K562 (cell line): ENCODE results near the gene CDH18. TPM values are rescaled to one million over a fixed set of nuclear protein-coding genes. Genes with fewer than 3 reads are reported as not detected.

ENCODE experiments used
- ATAC-seq: fragments of 200-7000 bp; cut with Tn5 transposase; 3 replicates; pipeline ENCODE4 v1.9.1; 2020; ENCODE audit warnings: moderate library complexity
- BruUV-seq: library from RNA; stranded (reverse); fragments of 400-500 nt; replicated peaks from 2 replicates; lab custom pipeline; 2021; lab: Mats Ljungman, UMichigan
- CTCF ChIA-PET: fragments of 300-600 bp; formaldehyde crosslinking; extraction: SDS; loops from one replicate; lab custom pipeline; 2021; ENCODE audit warnings: low intra/inter-chr PET ratio; lab: Yijun Ruan, JAX
- POLR2A ChIA-PET: fragments of 300-600, 350-650 bp; sonication (Branson Sonifier 250); formaldehyde crosslinking; extraction: SDS; loops from one replicate; lab custom pipeline; 2021; ENCODE audit warnings: antibody characterized with exemption, inconsistent platforms; lab: Yijun Ruan, JAX
- DNase-seq, 4 experiments: peaks; one replicate each; pipeline versions ENCODE4 v3.0.0 to v3.0.0-alpha.2; 2011 to 2018; ENCODE audit warnings: low spot score in 3 of 4, mixed read lengths in 3 of 4; ENCODE audit errors: extremely low read depth in 1 of 4
- FAIRE-seq: peaks from 2 replicates; lab custom pipeline; 2011; peaks lifted over from hg19 to GRCh38; lab: Jason Lieb, UNC
- H2AFZ ChIP-seq: 2 replicates; pipeline ENCODE4 v1.6.0; 2011; ENCODE audit warnings: low read depth, low read length, control low read depth, inconsistent platforms
- H3K27ac ChIP-seq: fragments of 200-600 bp; 3 replicates; pipeline ENCODE4 v1.8.0; 2011; ENCODE audit warnings: low read depth, mild to moderate bottlenecking, control low read depth, inconsistent platforms, low read length, moderate library complexity, mixed read lengths; ENCODE audit errors: extremely low read depth
- H3K27me3 ChIP-seq, 2 experiments: fragments of 300-600 bp in 1 of 2; 2 replicates in 1 of 2; 3 replicates in 1 of 2; pipeline versions ENCODE4 v1.6.0 to v1.8.0; 2011; ENCODE audit warnings: inconsistent platforms in 2 of 2, low read length in 2 of 2, mild to moderate bottlenecking in 1 of 2, mixed read lengths in 1 of 2, moderate library complexity in 1 of 2; ENCODE audit not compliant: control insufficient read depth in 2 of 2, insufficient read depth in 2 of 2
- H3K36me3 ChIP-seq: fragments of 300-600 bp; 3 replicates; pipeline ENCODE4 v1.8.0; 2011; ENCODE audit warnings: mild to moderate bottlenecking, low read length, inconsistent platforms; ENCODE audit not compliant: control insufficient read depth, insufficient read depth
- H3K4me1 ChIP-seq, 2 experiments: fragments of 200-600 bp in 1 of 2; replicated peaks in 1 of 2; 2 replicates in 1 of 2; 3 replicates in 1 of 2; pipeline versions ENCODE4 v1.5.1 to v1.8.0; 2011; ENCODE audit warnings: inconsistent platforms in 2 of 2, low read length in 2 of 2, mild to moderate bottlenecking in 1 of 2, mixed read lengths in 1 of 2, moderate library complexity in 1 of 2; ENCODE audit not compliant: control insufficient read depth in 2 of 2, insufficient read depth in 2 of 2
- H3K4me2 ChIP-seq: 2 replicates; pipeline ENCODE4 v1.6.1; 2011; ENCODE audit warnings: low read length, control low read depth, inconsistent platforms, mixed read lengths; ENCODE audit not compliant: insufficient read depth
- H3K4me3 ChIP-seq: fragments of 200-600 bp; sonication (generic), shearing (Covaris generic); 2 replicates; pipeline ENCODE4 v1.5.1; 2016; ENCODE audit warnings: control low read depth, inconsistent platforms
- H3K79me2 ChIP-seq: fragments of 200-600 bp; 3 replicates; pipeline ENCODE4 v1.8.0; 2011; ENCODE audit warnings: low read length, inconsistent platforms; ENCODE audit not compliant: control insufficient read depth, insufficient read depth
- H3K9ac ChIP-seq, 2 experiments: 2 replicates each; pipeline versions ENCODE4 v1.6.0 to v1.6.1; 2011; ENCODE audit warnings: low read depth in 2 of 2, low read length in 2 of 2, control low read depth in 1 of 2, inconsistent platforms in 1 of 2, mild to moderate bottlenecking in 1 of 2, mixed read lengths in 1 of 2; ENCODE audit not compliant: insufficient read depth in 1 of 2
- H3K9me1 ChIP-seq: one replicate; pipeline ENCODE4 v1.6.0; 2011; ENCODE audit warnings: inconsistent platforms, mild to moderate bottlenecking, low read length, moderate library complexity; ENCODE audit not compliant: control insufficient read depth, insufficient read depth
- H3K9me3 ChIP-seq: replicated peaks from 2 replicates; pipeline ENCODE4 v1.5.1; 2011; ENCODE audit warnings: low read depth, low read length, inconsistent platforms; ENCODE audit not compliant: control insufficient read depth, insufficient read depth
- H4K20me1 ChIP-seq: replicated peaks from 2 replicates; pipeline ENCODE4 v1.6.1; 2011; ENCODE audit warnings: low read length, inconsistent platforms, mixed read lengths; ENCODE audit not compliant: control insufficient read depth, insufficient read depth
- BMI1 ChIP-seq: fragments of 150-350 bp; IDR thresholded peaks from 2 replicates; pipeline ENCODE4 v1.6.1; 2014; ENCODE audit warnings: low read length
- CBX8 ChIP-seq: fragments of 200-600 bp; sonication (generic); IDR thresholded peaks from 2 replicates; pipeline ENCODE4 v1.6.1; 2012; ENCODE audit warnings: borderline replicate concordance, mixed run types, low read depth, mild to moderate bottlenecking, moderate library complexity, mixed read lengths, low read length, control low read depth, inconsistent platforms; ENCODE audit not compliant: poor library complexity, severe bottlenecking; ENCODE audit errors: extremely low read depth
- ELF2 ChIP-seq: fragments of 250-450 bp; sonication (Bioruptor Pico); IDR thresholded peaks from 2 replicates; pipeline ENCODE4 v1.5.0; 2021; ENCODE audit warnings: mild to moderate bottlenecking
- ELK3 ChIP-seq: fragments of 450-650 bp; formaldehyde crosslinking; IDR thresholded peaks from 2 replicates; pipeline ENCODE4 v1.4.0; 2020; ENCODE audit warnings: mild to moderate bottlenecking
- EWSR1 ChIP-seq: fragments of 450-650 bp; IDR thresholded peaks from 2 replicates; pipeline ENCODE4 v1.6.1; 2018; ENCODE audit warnings: borderline replicate concordance, mild to moderate bottlenecking, low read depth, moderate library complexity; ENCODE audit not compliant: partially characterized antibody
- HINFP ChIP-seq: fragments of 450-650 bp; conservative IDR thresholded peaks from 2 replicates; pipeline ENCODE4 v1.6.1; 2016; ENCODE audit warnings: missing genetic modification characterization, low read depth, mild to moderate bottlenecking, control low read depth, missing compliant biosample characterization
- NFYB ChIP-seq: IDR thresholded peaks from 2 replicates; pipeline ENCODE4 v1.6.1; 2011; ENCODE audit warnings: mild to moderate bottlenecking, moderate library complexity; ENCODE audit not compliant: insufficient read length; ENCODE audit errors: extremely low read depth
- PHF20 ChIP-seq: fragments of 450-650 bp; IDR thresholded peaks from 2 replicates; pipeline ENCODE4 v1.6.1; 2018; ENCODE audit not compliant: partially characterized antibody
- ZBTB8A ChIP-seq: fragments of 450-650 bp; IDR thresholded peaks from 2 replicates; pipeline ENCODE4 v1.6.1; 2018; ENCODE audit warnings: mild to moderate bottlenecking, moderate library complexity; ENCODE audit not compliant: partially characterized antibody
- ZNF224 ChIP-seq: sonication (generic); formaldehyde crosslinking; IDR thresholded peaks from 2 replicates; pipeline ENCODE4 v1.8.0; 2022; ENCODE audit warnings: mild to moderate bottlenecking, missing genetic modification reagents
- ZNF318 ChIP-seq, 2 experiments: fragments of 450-650 bp; IDR thresholded peaks; 2 replicates each; pipeline ENCODE4 v1.6.1; 2016; ENCODE audit warnings: mild to moderate bottlenecking in 2 of 2, borderline replicate concordance in 1 of 2, low read depth in 1 of 2, moderate library complexity in 1 of 2
- WGBS: fragments of 100-300 bp; shearing (Covaris generic); methylation state at CpG from one replicate; pipeline ENCODE4 v1.1.6; 2016; ENCODE audit warnings: low coverage, mixed read lengths; ENCODE audit not compliant: insufficient coverage; ENCODE audit errors: missing lambda C conversion rate; 5-methylcytosine and 5-hydroxymethylcytosine counted together
- in situ Hi-C: fragments of 300-500 bp; cut with MboI; formaldehyde crosslinking; loops from 4 replicates; pipeline ENCODE4 v1.15.0; 2018; ENCODE audit warnings: inconsistent platforms, mixed read lengths
- intact Hi-C: fragments of 100-400 bp; cut with micrococcal nuclease; formaldehyde crosslinking; loops from 2 replicates; pipeline ENCODE4 v1.14.2; 2022
- polyA plus RNA-seq, 8 experiments: library from polyadenylated mRNA; depleted of rRNA in 4 of 8; stranded (reverse) in 5 of 8; unstranded in 3 of 8; fragments of >200 nt; fragmentation: Nextera tagmentation in 2 of 8; fragmentation: Illumina TruSeq in 1 of 8; extraction: Ambion mirVana in 2 of 8; extraction: Trizol in 1 of 8; gene quantifications; 2 replicates each; pipeline versions ENCODE4 v1.2.1 to v1.2.3, GENCODE V29; 2011 to 2014; ENCODE audit warnings: inconsistent platforms in 1 of 8, missing spikeins in 1 of 8
- total RNA-seq, 7 experiments: library from RNA; depleted of rRNA in 6 of 7; stranded (reverse); fragments of >200 nt in 6 of 7; fragmentation: Illumina TruSeq in 2 of 7; extraction: Trizol in 2 of 7; gene quantifications; 2 replicates each; pipeline versions ENCODE4 v1.2.1 to v1.2.3, GENCODE V29; 2011 to 2021; ENCODE audit warnings: low replicate concordance in 1 of 7

Gene CDH18
- total and polyA plus RNA-seq, 9 of the 15 experiments (the other 6 are each of a cell fraction or from before 2014, with no cell fraction given), result 0.18 to 1.4 (median 0.31) TPM

GRCh38 chr5:19616701-19617215, 371.2 kb downstream of the CDH18 start:
- Histone ChIP-seq H3K4me2 (no peak overlapping the region), H3K36me3 (no peaks in the 10 kb centered on the region), H3K9me3 (no peaks in the 10 kb centered on the region), H3K9me1 (no peaks in the 10 kb centered on the region), H3K4me1 (no peaks in the 10 kb centered on the region), H3K4me3 (no peak overlapping the region), H3K27ac (no peak overlapping the region), H3K79me2 (no peaks in the 10 kb centered on the region), H4K20me1 (no peaks in the 10 kb centered on the region), H3K9ac (no peak overlapping the region), H2AFZ (no peak overlapping the region), H3K27me3 (no peaks in the 10 kb centered on the region)
- CTCF ChIA-PET, result no interaction called here
- POLR2A ChIA-PET, result no interaction called here
- FAIRE-seq, result no peak
- intact Hi-C loops, result no loop called here
- BruUV-seq, result no TSS peak
- in situ Hi-C loops, result no loop called here
- no peak for DNase-seq
- ATAC-seq, result no peak
- WGBS, result 6% methylated on average over 4 of the region's 4 CpGs
- no peak for TF ChIP-seq ELK3
- TF ChIP-seq BMI1, result no peak
- TF ChIP-seq CBX8, result no peak
- no peak for TF ChIP-seq EWSR1
- no peak for TF ChIP-seq ZNF224 (CRISPR knock-in tag)
- TF ChIP-seq NFYB, result no peak
- TF ChIP-seq ZNF318 (IDR thresholded peaks at IDR 0.05; ENCODE audit: borderline replicate concordance in 1 of 2, low read depth in 1 of 2), result no peak
- TF ChIP-seq PHF20, result no peak
- TF ChIP-seq HINFP (tag), result no peak
- TF ChIP-seq ELF2 (CRISPR knock-in tag), result no peak
- TF ChIP-seq ZBTB8A, result no peak
